B cell (primary cell): ENCODE measurements around the gene CARD8. TPM values are rescaled to one million over a fixed set of nuclear protein-coding genes. Genes with fewer than 3 reads are reported as not detected.
"Not testable (repeated sequence)": the region's sequence is repeated elsewhere in the genome, so short reads cannot be mapped to it uniquely, and the experiment has no call there.

Experiments used
- ATAC-seq: fragments of 200-7000 bp; cut with Tn5 transposase; one replicate; pipeline ENCODE4 v1.10.0; 2021; ENCODE audit warnings: low read depth, mild to moderate bottlenecking, moderate number of reproducible peaks, moderate library complexity
- CTCF ChIA-PET: fragments of 350-600 bp; sonication (Branson Sonifier 250); formaldehyde crosslinking; loops from one replicate; lab custom pipeline; 2021; ENCODE audit warnings: antibody characterized with exemption, inconsistent platforms; lab: Charles Lee
- POLR2A ChIA-PET: fragments of 350-600 bp; sonication (Branson Sonifier 250); formaldehyde crosslinking; loops from one replicate; lab custom pipeline; 2021; ENCODE audit warnings: antibody characterized with exemption; lab: Charles Lee
- DNase-seq: peaks from one replicate; pipeline ENCODE4 v3.0.0; 2013
- H2AFZ ChIP-seq: 2 replicates; pipeline ENCODE4 v1.6.1; 2012; ENCODE audit warnings: mild to moderate bottlenecking, low read depth, low read length; ENCODE audit not compliant: insufficient read depth, poor library complexity, severe bottlenecking
- H3K27ac ChIP-seq, 2 donors: 1 replicate in 1 of 2; 2 replicates in 1 of 2; pipeline ENCODE4 v1.5.1; 2012 to 2013; ENCODE audit warnings: low read length in 2 of 2, mild to moderate bottlenecking in 2 of 2, moderate library complexity in 1 of 2
- H3K27me3 ChIP-seq, 4 experiments: fragments of 200-600 bp in 1 of 4; sonication (generic) in 1 of 4; replicated peaks in 1 of 4; 1 replicate in 2 of 4; 2 replicates in 2 of 4; pipeline versions ENCODE4 v1.6.1 to v1.7.0; 2013 to 2016; ENCODE audit warnings: low read length in 3 of 4, mild to moderate bottlenecking in 2 of 4, mixed read lengths in 1 of 4, moderate library complexity in 1 of 4; ENCODE audit not compliant: insufficient read depth in 4 of 4, control insufficient read depth in 3 of 4; ENCODE audit errors: control extremely low read depth in 1 of 4
- H3K36me3 ChIP-seq, 2 experiments: replicated peaks in 1 of 2; 1 replicate in 1 of 2; 2 replicates in 1 of 2; pipeline versions ENCODE4 v1.6.1 to v1.7.1; 2013; ENCODE audit warnings: low read length in 1 of 2; ENCODE audit not compliant: insufficient read depth in 2 of 2, control insufficient read depth in 1 of 2; ENCODE audit errors: control extremely low read depth in 1 of 2, extremely low read depth in 1 of 2
- H3K4me1 ChIP-seq, 2 donors: fragments of 200-600 bp in 1 of 2; sonication (generic) in 1 of 2; 1 replicate in 1 of 2; 2 replicates in 1 of 2; pipeline versions ENCODE4 v1.5.1 to v1.6.1; 2013 to 2017; ENCODE audit warnings: low read length in 2 of 2; ENCODE audit not compliant: control insufficient read depth in 2 of 2, insufficient read depth in 2 of 2
- H3K4me2 ChIP-seq: replicated peaks from 2 replicates; pipeline ENCODE3; 2012; ENCODE audit warnings: mild to moderate bottlenecking, low read depth, low read length; ENCODE audit not compliant: poor library complexity, severe bottlenecking
- H3K4me3 ChIP-seq, 5 experiments: fragments of 200-600 bp in 1 of 5; sonication (generic) in 1 of 5; 1 replicate in 3 of 5; 2 replicates in 2 of 5; pipeline versions ENCODE4 v1.5.1 to v1.7.0; 2011 to 2016; ENCODE audit warnings: low read length in 4 of 5, mild to moderate bottlenecking in 4 of 5, low read depth in 2 of 5, control low read depth in 1 of 5, moderate library complexity in 1 of 5; ENCODE audit not compliant: insufficient read depth in 1 of 5; ENCODE audit errors: control extremely low read depth in 1 of 5, extremely low read depth in 1 of 5
- H3K79me2 ChIP-seq: fragments of 200-600 bp; sonication (generic); one replicate; pipeline ENCODE4 v1.6.0; 2016; ENCODE audit warnings: low read length; ENCODE audit not compliant: control insufficient read depth, insufficient read depth
- H3K9ac ChIP-seq: fragments of 200-600 bp; sonication (generic); 2 replicates; pipeline ENCODE4 v1.6.1; 2017; ENCODE audit warnings: mild to moderate bottlenecking, low read length, moderate library complexity
- H3K9me3 ChIP-seq, 3 donors: one replicate each; pipeline versions ENCODE4 v1.6.1 to v1.7.1; 2013; ENCODE audit warnings: low read length in 2 of 3; ENCODE audit not compliant: control insufficient read depth in 2 of 3, insufficient read depth in 1 of 3; ENCODE audit errors: control extremely low read depth in 1 of 3
- H4K20me1 ChIP-seq: 2 replicates; pipeline ENCODE4 v1.6.0; 2012; ENCODE audit warnings: mild to moderate bottlenecking, low read length; ENCODE audit not compliant: insufficient read depth, control insufficient read depth, poor library complexity, severe bottlenecking
- H3K27ac Mint-ChIP-seq: one replicate; pipeline ENCODE4 v1.8.0; 2021; ENCODE audit warnings: mixed read lengths
- H3K27me3 Mint-ChIP-seq: one replicate; pipeline ENCODE4 v1.8.0; 2021; ENCODE audit warnings: mixed read lengths
- H3K4me1 Mint-ChIP-seq: one replicate; pipeline ENCODE4 v1.8.0; 2021; ENCODE audit warnings: mixed read lengths
- H3K4me3 Mint-ChIP-seq: one replicate; pipeline ENCODE4 v1.8.0; 2021; ENCODE audit warnings: mixed read lengths
- H3K9me3 Mint-ChIP-seq: one replicate; pipeline ENCODE4 v1.8.0; 2022; ENCODE audit warnings: mixed read lengths; ENCODE audit not compliant: insufficient read depth
- EZH2 ChIP-seq: IDR thresholded peaks from 2 replicates; pipeline ENCODE4 v1.6.1; 2012; ENCODE audit warnings: borderline replicate concordance, low read depth, mild to moderate bottlenecking, moderate library complexity, low read length; ENCODE audit not compliant: insufficient read depth, poor library complexity, severe bottlenecking
- WGBS: methylation state at CpG from one replicate; pipeline ENCODE4 v1.1.5; 2013; ENCODE audit warnings: missing lambda C conversion rate; ENCODE audit not compliant: insufficient coverage; 5-methylcytosine and 5-hydroxymethylcytosine counted together
- intact Hi-C: fragments of 100-400 bp; cut with micrococcal nuclease; formaldehyde crosslinking; loops from one replicate; pipeline ENCODE4 v1.10.0; 2022
- polyA plus RNA-seq: library from polyadenylated mRNA; depleted of rRNA; stranded (reverse); fragments of >200 nt; gene quantifications from 2 replicates; pipeline ENCODE4 v1.2.3, GENCODE V29; 2012
- total RNA-seq, 2 donors: library from RNA; stranded (reverse); fragments of 120-200 nt in 1 of 2; gene quantifications; 1 replicate in 1 of 2; 2 replicates in 1 of 2; pipeline versions ENCODE4 v1.2.3 to v1.2.4, GENCODE V29; 2013 to 2022
- TF ChIP-seq, protein P1 (sequence below): fragments of 200-600 bp; IDR thresholded peaks from one replicate; pipeline ENCODE4 v1.8.0; 2022; ENCODE audit warnings: antibody characterized with exemption, mild to moderate bottlenecking

CARD8 gene
- total and polyA plus RNA-seq, 2 donors (not counting 1 experiment from before 2014, with no cell fraction given) = 92.0 to 161 TPM

DNA sequence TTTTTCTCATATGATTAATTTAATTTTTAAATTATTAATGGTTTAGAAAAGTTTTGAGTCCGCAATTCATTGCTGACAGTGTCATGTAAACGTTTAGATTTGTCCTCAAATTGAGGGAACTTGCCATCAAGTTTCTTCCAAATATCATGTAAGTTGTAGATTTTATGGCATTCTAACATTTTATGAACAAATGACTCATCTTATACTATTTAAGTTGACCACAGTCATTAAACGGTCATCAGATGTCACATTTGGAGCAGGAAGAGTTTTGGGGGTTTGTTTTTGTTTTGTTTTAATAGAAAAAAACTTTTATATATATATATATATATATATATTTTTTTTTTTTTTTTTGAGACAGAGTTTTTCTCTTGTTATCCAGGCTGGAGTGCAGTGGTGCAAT lies 18.5 kb upstream of the CARD8 start:
- Histone ChIP-seq H3K79me2 (no peaks in the 10 kb centered on the region), H3K27me3 (peaks cover 0 to 2% (median 0%) of the 10 kb centered on the region in 4 experiments), H3K4me1 (peaks cover 3 to 15% of the 10 kb centered on the region in 2 donors), H3K9me3 (peaks cover 0 to 5% (median 0%) of the 10 kb centered on the region in 3 donors), H3K4me2 (no peak overlapping the region), H3K4me3 (no peak overlapping the region), H3K27ac (no peak overlapping the region), H3K9ac (no peak overlapping the region), H2AFZ (no peak overlapping the region), H3K36me3 (no peaks in the 10 kb centered on the region), H4K20me1 (no peaks in the 10 kb centered on the region)
- ChIA-PET CTCF (interaction anchor here (0.6 to 3.9 kb wide), 4 partner anchors 13 to 697 kb away, joined by 3 to 22 read pairs (median 4); no protein-coding TSS in a partner anchor), POLR2A (no interaction called here)
- intact Hi-C loops = no loop called here
- no peak overlapping the region for H3K27ac Mint-ChIP-seq
- ATAC-seq = no peak
- H3K9me3 Mint-ChIP-seq = no peaks in the 10 kb centered on the region
- peaks cover 12% of the 10 kb centered on the region for H3K4me1 Mint-ChIP-seq
- DNase-seq = no peak
- WGBS = no CpG with 5 or more reads among the region's 3 CpGs
- no peak for TF ChIP-seq EZH2
- TF ChIP-seq, protein P1, sequence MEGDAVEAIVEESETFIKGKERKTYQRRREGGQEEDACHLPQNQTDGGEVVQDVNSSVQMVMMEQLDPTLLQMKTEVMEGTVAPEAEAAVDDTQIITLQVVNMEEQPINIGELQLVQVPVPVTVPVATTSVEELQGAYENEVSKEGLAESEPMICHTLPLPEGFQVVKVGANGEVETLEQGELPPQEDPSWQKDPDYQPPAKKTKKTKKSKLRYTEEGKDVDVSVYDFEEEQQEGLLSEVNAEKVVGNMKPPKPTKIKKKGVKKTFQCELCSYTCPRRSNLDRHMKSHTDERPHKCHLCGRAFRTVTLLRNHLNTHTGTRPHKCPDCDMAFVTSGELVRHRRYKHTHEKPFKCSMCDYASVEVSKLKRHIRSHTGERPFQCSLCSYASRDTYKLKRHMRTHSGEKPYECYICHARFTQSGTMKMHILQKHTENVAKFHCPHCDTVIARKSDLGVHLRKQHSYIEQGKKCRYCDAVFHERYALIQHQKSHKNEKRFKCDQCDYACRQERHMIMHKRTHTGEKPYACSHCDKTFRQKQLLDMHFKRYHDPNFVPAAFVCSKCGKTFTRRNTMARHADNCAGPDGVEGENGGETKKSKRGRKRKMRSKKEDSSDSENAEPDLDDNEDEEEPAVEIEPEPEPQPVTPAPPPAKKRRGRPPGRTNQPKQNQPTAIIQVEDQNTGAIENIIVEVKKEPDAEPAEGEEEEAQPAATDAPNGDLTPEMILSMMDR = no peak
- no peak overlapping the region for H3K4me3 Mint-ChIP-seq
- no peaks in the 10 kb centered on the region for H3K27me3 Mint-ChIP-seq

DNA sequence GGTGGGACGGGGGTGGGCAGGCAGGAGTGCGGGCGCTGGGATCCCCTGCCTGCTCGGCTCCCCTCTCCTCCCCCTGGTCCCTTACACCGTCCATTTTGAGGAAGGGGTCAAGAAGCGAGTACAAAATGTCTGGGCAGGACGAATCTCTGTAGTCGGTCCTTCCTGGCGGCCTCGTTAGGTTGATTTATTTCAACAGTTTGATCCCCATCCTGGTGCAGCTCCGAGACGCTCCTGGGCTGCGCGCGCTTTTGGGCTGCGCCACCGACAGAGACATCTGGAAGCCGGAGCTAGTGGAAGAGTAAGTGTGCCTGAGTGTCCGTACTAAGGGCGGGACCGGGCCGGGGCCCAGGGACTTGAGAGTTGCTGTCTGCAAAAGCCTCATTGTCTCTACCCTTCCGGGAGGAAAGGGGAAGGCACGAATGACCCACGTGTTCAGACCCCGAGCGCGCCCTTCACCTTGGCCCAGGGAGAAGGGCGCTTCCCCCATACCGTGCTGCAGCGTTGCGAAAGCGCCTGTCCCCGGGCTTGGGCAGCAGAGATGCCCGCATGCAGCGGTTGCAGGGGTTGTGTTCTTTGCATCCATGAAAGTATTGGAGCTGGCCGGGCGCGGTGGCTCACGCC lies 15.9 kb upstream of the CARD8 start:
- POLR2A ChIA-PET = interaction anchor here (0.7 kb wide), 2 partner anchors 63 to 477 kb away, joined by 4 read pairs; no protein-coding TSS in a partner anchor
- peak overlapping the region; percentile 97 for H2AFZ ChIP-seq
- DNase-seq (peak; percentile 53), ATAC-seq (peak; percentile 55)
- H3K4me1 ChIP-seq = peaks cover 3 to 15% of the 10 kb centered on the region in 2 donors
- intact Hi-C loops = loop anchor here (1.0 kb wide), 1 partner anchor 20 kb away; no protein-coding TSS in a partner anchor
- H4K20me1 ChIP-seq = no peaks in the 10 kb centered on the region
- peak overlapping the region; percentile 76 for H3K9ac ChIP-seq
- peaks cover 13% of the 10 kb centered on the region for H3K4me1 Mint-ChIP-seq
- no peaks in the 10 kb centered on the region for H3K36me3 ChIP-seq
- no peak overlapping the region for H3K27ac ChIP-seq
- peak overlapping the region; percentile 55 to 82 (median 74) for H3K4me3 ChIP-seq
- H3K27me3 Mint-ChIP-seq = peaks cover 3% of the 10 kb centered on the region
- peak overlapping the region; percentile 97 for H3K4me3 Mint-ChIP-seq
- H3K9me3 ChIP-seq = peaks cover 0 to 5% (median 0%) of the 10 kb centered on the region in 3 donors
- no peaks in the 10 kb centered on the region for H3K9me3 Mint-ChIP-seq
- peak overlapping the region; percentile 88 for H3K4me2 ChIP-seq
- H3K27ac Mint-ChIP-seq = peak overlapping the region; percentile 87
- 6% methylated on average over 31 of the region's 40 CpGs for WGBS
- peaks cover 0 to 2% (median 0%) of the 10 kb centered on the region in 4 experiments for H3K27me3 ChIP-seq
- H3K79me2 ChIP-seq = no peaks in the 10 kb centered on the region
- CTCF ChIA-PET = interaction anchor here (1.0 to 3.9 kb wide), 9 partner anchors 10 to 337 kb away, joined by 3 to 22 read pairs (median 5); a partner anchor contains a TSS
- TF ChIP-seq EZH2 = no peak
- TF ChIP-seq, protein P1 = no peak

DNA sequence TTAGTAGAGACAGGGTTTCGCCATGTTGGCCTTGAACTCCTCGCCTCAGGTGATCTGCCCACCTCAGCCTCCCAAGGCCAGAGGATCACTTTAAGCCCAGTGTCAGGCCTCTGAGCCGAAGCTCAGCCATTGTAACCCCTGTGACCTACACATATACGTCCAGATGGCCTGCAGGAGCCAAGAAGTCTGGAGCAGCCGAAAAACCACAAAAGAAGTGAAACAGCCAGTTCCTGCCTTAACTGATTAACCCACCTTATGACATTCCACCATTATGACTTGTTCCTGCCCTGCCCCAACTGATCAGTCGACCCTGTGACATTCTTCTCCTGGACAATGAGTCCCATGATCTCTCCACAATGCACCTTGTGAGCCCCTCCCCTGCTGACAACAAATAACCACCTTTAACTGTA lies 13.9 kb upstream of the CARD8 start:
- H3K4me1 Mint-ChIP-seq = peaks cover 13% of the 10 kb centered on the region
- H3K4me1 ChIP-seq = peaks cover 3 to 15% of the 10 kb centered on the region in 2 donors
- H2AFZ ChIP-seq, H3K79me2 ChIP-seq, DNase-seq, H3K27me3 Mint-ChIP-seq, H3K4me3 ChIP-seq, intact Hi-C loops, H3K27ac ChIP-seq, POLR2A ChIA-PET, H3K9me3 ChIP-seq, H3K27me3 ChIP-seq, H4K20me1 ChIP-seq, H3K4me2 ChIP-seq, H3K9ac ChIP-seq, H3K36me3 ChIP-seq, ATAC-seq, H3K9me3 Mint-ChIP-seq: not testable (repeated sequence)
- CTCF ChIA-PET = interaction anchor here (1.1 to 4.5 kb wide), 7 partner anchors 22 to 339 kb away, joined by 3 to 58 read pairs (median 4); no protein-coding TSS in a partner anchor
- 69% methylated on average over 6 of the region's 6 CpGs for WGBS
- peak overlapping the region; percentile 21 for H3K27ac Mint-ChIP-seq
- peak overlapping the region; percentile 73 for H3K4me3 Mint-ChIP-seq
